Right ventricle myocardium inferior (tissue), 1 donor: ENCODE measurements around the gene ARFGAP1. TPM values are rescaled to one million over a fixed set of nuclear protein-coding genes. Genes with fewer than 3 reads are reported as not detected.
"Not testable (repeated sequence)": the region's sequence is repeated elsewhere in the genome, so short reads cannot be mapped to it uniquely, and the experiment has no call there.

Source experiments
- ATAC-seq: fragments of 200-7000 bp; cut with Tn5 transposase; one replicate; pipeline ENCODE4 v1.9.1; 2020; ENCODE audit warnings: mild to moderate bottlenecking, moderate library complexity
- DNase-seq: peaks from one replicate; pipeline ENCODE4 v3.0.0; 2021; ENCODE audit errors: missing footprints
- intact Hi-C: fragments of 100-400 bp; cut with DNase I; formaldehyde crosslinking; loops from one replicate; pipeline ENCODE4 v1.11.0; 2022
- total RNA-seq: library from RNA; stranded (reverse); fragmentation: NEBNext Ultra II Directional; extraction: Animal tissue kit (Norgen Biotek cat#: 25700); gene quantifications from one replicate; pipeline ENCODE4 v1.2.1, GENCODE V29; 2021
- donor health status: DM: no; HTN: yes; CAD: no; lungs with severe emphysema.

ARFGAP1 gene
- total RNA-seq, 1 donor from 2014 or later = 28.8 TPM

DNA sequence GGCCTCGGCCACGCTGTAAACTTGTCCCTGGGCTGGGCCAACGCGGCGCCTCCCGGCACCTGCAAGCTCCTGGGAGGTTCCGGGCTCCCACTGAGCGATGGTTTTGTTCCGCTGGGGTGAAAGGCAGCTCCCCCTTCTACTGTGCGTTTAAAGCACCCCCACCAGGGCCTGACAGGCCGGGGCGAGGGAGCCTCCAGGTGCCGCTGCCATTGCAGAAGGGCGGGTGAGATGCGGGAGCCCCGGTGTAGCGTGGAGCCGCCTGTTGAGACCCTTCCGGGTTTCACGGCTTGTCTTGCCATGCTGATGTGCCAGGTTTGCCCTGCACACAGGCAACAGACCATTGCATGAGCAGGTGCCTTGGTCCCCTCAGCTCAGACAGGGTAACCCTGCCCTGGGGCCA lies 23.2 kb downstream of the ARFGAP1 start:
- intact Hi-C loops = no loop called here
- ATAC-seq = no peak
- peak; percentile 65 for DNase-seq

DNA sequence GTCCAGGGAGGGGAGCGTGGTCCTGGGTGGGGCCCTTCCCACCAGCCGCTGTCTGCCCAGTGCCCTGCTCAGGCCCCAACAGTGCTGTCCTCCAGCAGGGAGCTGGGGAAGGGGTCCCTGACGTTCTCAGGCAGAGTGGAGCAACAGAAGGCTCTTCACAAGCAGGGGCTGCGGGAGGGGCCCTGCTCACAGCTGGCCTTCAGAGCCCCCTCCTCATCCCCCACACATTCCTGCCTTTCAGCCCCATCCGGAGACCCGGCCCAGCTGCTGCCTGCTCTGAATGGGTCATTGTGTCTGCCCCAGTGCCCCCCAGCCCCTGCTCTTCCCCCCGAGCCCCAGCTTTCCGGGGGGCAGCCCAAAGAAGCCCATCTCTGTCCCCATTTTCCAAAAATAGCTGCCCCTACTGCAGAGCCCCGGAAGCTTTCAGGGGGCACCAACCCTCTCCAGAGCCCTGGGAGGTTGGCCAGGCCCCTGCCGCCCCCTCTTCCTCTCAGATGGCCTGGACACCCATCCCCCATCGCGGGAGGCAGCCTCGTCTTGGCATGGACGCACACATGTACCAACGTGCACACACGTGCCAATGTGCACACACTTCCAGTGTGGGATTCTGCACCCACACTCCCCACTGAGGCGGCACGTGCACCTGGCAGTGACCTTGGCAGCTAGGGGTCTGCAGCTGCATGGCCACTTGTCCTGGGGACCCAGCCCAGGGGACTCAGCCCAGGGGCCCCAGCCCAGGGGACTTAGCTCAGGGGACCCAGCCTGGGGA lies 24.1 kb downstream of the ARFGAP1 start:
- DNase-seq (peak; percentile 54), ATAC-seq (no peak)
- intact Hi-C loops = no loop called here

DNA sequence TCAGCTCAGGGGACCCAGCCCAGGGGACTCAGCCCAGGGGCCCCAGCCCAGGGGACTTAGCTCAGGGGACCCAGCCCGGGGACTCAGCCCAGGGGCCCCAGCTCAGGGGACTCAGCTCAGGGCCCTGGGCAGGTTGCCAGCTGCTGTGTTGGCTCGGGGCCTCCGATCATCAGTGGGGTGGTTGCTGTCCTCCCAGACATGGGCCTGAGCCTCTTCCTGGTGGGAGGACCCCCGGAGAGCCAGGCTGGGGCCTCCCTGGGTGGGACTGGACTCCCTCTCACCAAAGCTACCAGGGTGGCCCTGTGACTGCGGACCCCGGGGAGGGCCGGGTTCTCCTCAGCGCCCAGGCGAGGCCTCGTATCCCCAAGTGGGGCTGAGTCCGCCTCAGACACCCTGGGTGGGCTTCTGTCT lies 24.8 kb downstream of the ARFGAP1 start:
- intact Hi-C loops = no loop called here
- no peak for DNase-seq
- peak; percentile 12 for ATAC-seq

DNA sequence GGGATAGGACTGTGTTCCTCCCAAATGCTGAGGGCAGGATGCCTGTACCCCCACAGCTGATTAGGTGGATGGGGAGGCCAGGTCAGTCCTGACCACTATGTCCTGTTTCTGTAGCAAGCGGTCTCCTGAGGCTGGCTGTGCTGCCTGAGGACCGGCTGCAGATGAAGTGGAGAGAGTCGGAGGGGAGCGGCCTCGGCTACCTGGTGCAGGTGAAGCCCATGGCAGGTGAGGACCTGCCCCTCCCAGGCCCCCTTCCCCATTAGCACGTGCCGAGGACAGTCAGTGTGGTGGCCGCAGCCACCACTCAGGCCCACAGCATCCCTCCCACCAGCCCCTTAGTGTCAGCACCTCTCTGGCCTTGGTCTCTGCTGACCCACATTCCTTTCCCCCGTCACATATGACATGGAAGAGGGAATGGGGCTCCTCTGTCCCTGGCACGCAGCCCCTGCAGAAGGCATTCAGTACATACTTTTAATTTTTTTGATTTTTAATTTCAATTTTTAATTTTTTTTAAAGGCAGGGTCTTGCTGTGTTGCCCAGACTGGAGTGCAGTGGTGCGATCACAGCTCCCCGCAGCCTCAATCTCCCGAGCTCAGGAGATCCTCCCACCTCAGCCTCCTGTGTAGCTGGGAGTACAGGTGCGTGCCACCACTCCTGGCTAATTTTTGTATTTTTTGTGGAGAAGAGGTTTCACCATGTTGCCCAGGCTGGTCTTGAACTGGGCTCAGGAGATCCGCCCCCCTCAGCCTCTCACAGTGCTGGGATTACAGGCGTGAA lies 25.4 kb downstream of the ARFGAP1 start:
- DNase-seq = no peak
- intact Hi-C loops = no loop called here
- no peak for ATAC-seq

DNA sequence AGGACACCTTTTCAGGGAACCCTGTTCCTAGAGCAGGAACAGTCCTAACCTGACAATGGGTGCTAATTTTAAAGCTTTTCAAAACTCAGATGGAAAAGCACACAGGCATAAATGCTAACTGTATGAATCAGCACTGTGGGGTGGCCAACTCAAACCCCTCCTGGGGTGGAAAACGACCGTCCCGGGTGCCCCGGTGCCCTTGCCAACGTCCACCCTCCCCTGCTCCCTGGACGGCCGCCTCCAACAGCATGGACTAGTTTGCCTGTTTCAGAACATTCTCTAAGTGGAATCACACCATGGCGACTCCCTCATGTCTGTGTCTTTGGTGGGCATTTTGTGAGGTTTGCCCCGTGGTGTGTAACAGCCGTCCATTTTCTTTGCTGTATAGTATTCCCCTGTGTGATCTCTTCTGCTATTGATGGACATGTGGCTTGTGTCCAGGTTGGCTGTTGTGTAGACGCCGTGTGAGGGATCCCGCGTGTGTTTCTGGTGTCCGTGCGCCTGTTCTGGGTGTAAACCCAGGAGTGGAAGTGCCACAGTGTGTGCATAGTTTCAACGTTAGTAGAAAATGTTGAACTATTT lies 26.2 kb downstream of the ARFGAP1 start:
- no peak for DNase-seq
- ATAC-seq = no peak
- intact Hi-C loops = no loop called here

DNA sequence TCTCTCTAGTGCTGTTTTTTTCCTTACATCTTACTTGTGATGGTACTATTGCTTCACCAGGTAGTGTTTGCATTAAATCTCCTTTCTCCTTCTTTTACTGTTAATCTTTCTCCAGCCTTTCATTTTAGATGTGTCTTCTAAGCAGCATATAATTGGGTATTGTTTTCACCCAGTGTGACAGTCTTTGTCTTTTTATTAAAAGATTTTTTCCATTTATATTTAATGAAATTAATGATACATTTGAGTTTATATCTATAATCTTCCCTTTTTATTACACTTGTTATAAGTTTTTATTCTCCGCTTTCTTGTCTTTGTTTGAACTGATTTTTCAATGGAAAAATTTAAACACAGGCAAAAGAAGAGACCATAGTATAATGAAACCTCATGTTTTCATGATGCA lies 29.1 kb downstream of the ARFGAP1 start:
- no peak for DNase-seq
- ATAC-seq = no peak
- intact Hi-C loops = no loop called here

DNA sequence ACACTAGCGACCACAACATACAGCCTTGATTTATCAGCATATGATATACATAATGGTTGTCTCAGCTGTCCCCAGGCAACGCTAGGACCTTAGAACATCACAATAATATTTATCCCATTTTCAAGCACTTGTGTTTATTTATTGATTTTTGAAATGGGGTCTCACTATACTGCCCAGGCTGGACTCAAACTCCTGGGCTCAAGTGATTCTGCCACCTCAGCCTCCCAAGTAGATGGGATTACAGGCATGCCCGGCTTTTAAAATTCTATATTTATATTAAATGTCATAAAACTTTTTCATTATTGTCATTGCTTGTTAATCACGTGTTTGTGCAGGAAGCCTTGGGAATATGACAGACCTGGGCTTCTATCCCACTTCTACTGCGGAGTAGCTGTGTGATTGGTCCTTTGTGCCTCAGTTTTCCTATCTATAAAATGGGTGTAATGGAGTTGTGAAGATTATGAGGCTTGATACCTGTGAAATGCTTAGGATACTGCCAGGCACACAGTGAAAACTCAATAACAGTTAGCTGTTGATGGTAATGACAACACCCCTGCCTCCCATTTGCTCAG lies 30.6 kb downstream of the ARFGAP1 start:
- intact Hi-C loops = no loop called here
- ATAC-seq = no peak
- no peak for DNase-seq

DNA sequence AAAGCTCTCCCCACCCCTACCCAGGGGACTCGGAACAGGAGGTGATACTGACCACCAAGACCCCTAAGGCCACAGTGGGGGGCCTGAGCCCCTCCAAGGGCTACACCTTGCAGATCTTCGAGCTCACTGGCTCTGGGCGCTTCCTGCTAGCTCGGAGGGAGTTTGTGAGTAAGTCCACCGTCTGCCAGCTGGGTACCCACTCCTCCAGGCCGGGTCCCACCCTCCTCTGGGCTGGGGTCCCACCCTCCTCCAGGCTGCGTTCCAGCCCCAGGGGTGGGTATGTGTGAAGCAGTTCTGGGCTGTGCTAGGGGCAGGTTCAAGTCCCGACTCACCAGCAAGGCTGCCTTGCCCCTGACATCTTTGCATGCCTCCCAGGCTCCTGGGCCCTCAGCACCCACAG lies 32.8 kb downstream of the ARFGAP1 start:
- DNase-seq (no peak), ATAC-seq (no peak)
- intact Hi-C loops = no loop called here

DNA sequence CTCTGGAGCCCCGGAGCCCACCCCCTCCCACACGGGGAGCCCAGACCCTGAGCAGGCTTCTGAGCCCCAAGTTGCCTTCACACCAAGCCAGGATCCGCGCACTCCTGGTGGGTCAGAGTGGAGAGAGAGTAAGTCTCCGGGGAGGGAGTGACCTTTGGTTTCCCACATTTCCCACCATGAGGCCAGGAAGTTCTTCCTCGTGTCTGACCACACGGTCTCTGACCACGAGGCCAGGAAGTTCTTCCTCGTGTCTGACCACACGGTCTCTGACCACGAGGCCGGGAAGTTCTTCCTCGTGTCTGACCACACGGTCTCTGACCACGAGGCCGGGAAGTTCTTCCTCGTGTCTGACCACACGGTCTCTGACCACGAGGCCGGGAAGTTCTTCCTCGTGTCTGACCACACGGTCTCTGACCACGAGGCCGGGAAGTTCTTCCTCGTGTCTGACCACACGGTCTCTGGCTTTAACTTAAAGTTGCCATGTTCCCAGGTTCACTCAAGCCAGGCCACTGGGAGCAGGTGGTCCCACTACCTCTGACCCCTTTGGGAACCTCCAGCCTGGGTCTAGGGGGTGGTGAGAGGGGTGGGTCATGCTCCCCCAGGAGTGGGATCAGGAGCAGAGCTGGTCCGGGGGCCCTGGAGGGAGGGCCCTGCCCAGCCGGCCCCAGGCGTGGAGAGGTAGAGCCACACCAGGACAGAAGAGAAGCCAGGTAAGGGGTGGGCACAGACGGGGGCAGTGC lies 33.5 kb downstream of the ARFGAP1 start:
- ATAC-seq, intact Hi-C loops, DNase-seq: not testable (repeated sequence)

DNA sequence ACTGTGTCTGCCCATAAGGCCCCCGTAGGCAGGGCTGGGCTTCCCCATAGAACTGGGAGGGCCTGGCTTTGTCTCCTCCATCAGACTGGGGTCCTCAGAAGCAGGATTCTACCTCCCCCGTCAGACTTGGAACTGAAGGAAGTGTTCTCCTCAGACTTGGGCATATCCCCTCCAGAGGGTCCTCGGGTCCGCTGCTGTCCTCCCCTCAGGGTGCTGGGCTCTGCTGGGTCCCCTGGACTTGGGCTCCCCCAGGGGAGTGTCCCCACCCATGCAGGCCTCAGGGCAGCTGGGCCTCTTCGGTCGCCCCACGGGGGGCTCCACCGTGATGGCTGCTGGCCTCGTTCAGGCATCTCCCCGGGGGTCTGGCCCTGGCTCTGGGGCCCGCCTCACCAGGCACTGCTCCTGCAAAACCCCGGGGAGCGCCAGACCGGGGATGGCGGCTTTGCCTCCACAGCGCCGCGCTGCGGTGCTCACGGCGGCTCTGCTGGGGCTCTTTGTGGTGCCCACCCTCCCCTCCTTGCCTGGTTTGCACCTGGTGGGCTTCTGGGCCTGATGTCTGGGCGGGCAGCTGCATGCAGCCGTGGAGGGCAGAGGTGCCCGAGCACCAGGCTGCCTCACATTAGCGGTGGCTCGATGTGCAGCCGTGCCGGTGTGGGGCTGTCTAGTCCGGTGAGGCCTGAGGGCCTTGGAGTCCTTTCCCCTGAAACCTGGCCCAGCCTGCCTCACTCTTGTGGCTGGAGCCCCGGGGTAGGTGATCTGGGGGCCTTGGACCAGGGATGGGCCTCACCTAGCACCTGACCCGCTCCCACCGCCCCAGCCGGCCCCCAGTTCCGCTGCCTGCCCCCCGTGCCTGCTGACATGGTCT lies 34.3 kb downstream of the ARFGAP1 start:
- ATAC-seq = no peak
- intact Hi-C loops = no loop called here
- no peak for DNase-seq

DNA sequence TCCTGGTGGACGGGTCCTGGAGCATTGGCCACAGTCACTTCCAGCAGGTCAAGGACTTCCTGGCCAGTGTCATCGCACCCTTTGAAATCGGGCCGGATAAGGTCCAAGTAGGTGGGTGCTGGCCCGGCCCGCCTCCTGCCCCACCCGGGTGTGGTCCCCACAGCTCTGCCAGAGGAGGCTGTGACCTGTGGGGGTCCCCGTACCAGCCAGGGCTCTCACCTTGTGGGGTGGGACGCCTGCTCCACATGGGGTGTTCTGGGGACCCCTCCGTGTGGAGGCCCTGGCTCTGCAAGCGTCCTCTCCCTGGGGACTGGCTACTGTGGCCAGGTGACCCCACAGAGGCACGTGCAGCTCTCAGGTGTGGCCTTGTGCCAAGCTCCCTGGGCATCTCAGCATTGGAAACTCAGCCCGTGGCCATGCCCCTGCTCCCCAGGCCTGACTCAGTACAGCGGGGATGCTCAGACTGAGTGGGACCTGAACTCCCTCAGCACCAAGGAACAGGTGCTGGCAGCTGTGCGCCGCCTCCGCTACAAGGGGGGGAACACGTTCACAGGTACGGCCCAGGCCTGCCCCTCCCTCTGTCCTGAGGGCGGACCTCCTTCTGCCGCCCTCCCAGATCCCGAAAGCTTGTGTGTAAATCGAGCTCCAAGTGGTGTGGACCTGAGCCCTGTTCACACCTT lies 35.1 kb downstream of the ARFGAP1 start:
- DNase-seq (no peak), ATAC-seq (no peak)

DNA sequence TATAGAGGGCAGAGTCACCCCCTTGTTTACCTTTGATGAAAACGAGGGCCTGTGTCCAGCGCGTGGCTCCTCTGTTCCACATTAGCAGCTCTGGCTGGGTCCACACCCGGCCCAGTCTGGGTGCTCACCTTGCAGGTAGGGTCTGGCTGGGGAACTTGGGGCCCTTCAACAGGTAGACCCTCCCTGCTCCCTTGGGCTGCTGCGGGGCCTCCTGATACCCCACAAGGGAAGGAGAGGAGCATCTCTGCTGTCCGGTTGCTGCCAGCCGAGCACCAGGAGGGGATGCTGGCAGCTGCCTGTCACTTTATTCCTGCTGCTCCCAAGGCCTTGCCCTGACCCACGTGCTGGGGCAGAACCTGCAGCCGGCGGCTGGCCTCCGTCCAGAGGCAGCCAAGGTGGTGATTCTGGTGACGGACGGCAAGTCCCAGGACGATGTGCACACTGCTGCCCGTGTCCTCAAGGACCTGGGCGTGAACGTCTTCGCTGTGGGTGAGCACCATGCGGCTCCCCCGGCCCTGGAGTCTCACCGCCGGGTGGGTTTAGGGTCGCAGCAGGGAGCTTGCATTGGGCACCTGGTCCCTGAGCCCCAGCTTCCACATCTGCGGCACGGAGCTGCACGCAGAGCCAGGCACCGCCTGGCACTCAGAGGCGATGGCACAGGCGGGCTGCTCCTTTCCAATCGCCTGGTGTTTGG lies 35.8 kb downstream of the ARFGAP1 start:
- intact Hi-C loops = no loop called here
- ATAC-seq = no peak
- no peak for DNase-seq

More for the DNA sequence above, 35.1 kb downstream of the ARFGAP1 start:
- intact Hi-C loops = no loop called here

DNA sequence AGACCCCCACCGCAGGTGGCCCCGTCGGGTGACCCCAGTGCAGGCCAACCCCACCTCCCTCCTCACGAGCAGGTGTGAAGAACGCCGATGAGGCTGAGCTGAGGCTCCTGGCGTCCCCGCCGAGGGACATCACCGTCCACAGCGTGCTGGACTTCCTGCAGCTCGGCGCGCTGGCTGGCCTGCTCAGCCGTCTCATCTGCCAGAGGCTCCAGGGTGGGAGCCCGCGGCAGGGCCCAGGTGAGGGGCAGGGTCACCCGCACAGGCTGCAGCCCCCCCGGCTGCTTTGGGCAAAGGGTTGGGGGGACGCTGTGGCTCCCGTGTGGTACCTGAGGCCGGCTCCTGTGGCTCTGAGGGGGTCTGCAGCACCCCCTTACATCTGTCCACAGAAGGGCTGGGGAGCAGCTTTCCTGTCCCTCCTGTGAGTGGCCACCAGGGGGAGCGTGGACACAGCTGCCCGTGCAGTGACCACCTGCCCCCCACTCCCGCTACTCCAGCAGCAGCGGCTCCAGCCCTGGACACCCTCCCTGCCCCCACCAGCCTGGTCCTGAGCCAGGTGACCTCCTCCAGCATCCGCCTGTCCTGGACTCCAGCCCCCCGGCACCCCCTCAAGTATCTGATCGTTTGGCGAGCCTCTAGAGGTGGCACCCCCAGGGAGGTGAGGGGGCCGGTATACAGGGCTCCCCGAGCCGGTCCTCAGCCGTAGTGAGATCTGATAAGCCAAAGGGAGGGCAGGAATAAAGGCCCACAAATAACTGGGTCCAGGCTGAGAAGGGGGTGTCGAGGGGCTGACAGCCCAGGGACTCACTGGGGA lies 36.9 kb downstream of the ARFGAP1 start:
- peak; percentile 47 for ATAC-seq
- peak; percentile 62 for DNase-seq
- intact Hi-C loops = loop anchor here (1.0 kb wide), 1 partner anchor 72 kb away; no protein-coding TSS in a partner anchor

DNA sequence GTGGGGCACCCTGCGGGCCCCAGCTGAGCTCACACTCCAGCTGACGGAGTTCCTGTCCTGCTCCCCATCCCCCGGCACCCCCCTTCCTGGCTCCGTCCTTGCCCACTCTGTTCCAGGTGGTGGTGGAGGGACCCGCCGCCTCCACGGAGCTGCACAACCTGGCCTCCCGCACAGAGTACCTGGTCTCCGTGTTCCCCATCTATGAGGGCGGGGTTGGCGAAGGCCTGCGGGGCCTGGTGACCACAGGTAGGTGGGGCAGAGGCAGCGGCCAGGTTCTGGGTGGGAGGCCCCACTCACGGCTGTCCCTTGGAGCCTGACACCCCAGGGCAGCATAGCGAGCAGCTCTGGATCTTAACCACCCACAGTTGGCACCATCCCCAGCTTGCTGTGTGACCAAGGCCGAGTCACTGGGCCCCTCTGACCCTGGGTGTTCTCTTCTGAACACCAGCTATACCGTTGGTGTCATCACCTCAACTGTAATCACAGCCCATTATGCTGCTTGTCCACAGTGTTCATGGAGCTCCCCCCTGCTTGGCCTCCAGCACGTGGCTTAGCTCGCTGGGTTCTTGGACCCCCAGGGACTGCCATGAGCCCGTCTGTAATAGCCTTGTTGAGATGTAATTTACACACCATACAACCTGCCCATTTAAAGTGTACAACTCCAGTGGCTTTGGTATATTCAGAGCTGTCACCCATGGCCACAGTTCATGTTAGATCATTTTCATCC lies 37.8 kb downstream of the ARFGAP1 start:
- ATAC-seq (no peak), DNase-seq (peak; percentile 46)
- intact Hi-C loops = no loop called here

DNA sequence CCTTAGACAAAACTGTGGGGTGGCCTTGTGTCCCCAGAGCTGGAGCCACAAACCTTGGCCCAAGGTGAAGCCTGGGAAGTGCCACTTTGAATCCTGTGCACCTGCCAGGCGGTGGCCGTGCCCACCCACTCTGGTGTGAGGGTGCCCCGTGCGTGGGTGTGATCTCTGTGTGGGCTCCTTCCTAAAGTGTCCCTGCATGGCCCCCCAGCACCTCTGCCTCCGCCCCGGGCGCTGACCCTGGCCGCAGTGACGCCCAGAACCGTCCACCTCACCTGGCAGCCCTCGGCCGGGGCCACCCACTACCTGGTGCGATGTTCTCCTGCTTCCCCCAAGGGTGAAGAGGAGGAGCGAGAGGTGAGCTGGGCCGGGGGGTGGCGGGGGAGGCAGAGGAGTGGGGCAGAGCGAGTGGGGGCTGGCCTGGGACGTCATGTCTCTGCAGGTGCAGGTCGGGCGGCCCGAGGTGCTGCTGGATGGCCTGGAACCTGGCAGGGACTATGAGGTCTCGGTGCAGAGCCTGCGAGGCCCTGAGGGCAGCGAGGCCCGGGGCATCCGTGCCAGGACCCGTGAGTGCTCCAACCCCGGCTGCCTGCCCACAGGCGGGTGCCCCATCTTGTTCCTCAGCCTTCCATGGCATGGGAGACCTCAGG lies 38.7 kb downstream of the ARFGAP1 start:
- ATAC-seq = no peak
- intact Hi-C loops = no loop called here
- peak; percentile 53 for DNase-seq
